NB4 (cell line): ENCODE measurements around the gene OR51M1.
"Not testable (repeated sequence)": the region's sequence is repeated elsewhere in the genome, so short reads cannot be mapped to it uniquely, and the experiment has no call there.

Experiments used
- DNase-seq: peaks from one replicate; pipeline ENCODE4 v3.0.0; 2010; ENCODE audit warnings: low read depth
- H3K4me3 ChIP-seq: one replicate; pipeline ENCODE4 v1.5.1; 2011; ENCODE audit warnings: mild to moderate bottlenecking, low read depth, low read length, moderate library complexity
- MYC ChIP-seq: IDR thresholded peaks from 2 replicates; pipeline ENCODE4 v1.6.1; 2011; ENCODE audit warnings: low read depth, low read length
- POLR2A ChIP-seq: IDR thresholded peaks from 2 replicates; pipeline ENCODE4 v1.6.1; 2011; ENCODE audit warnings: mild to moderate bottlenecking; ENCODE audit not compliant: insufficient read length; ENCODE audit errors: extremely low read depth
- TF ChIP-seq, protein P1 (sequence below): IDR thresholded peaks from 2 replicates; pipeline ENCODE4 v1.6.1; 2011; ENCODE audit warnings: low read depth, low read length
- TF ChIP-seq, protein P2 (sequence below): IDR thresholded peaks from one replicate; pipeline ENCODE4 v1.5.1; 2012; ENCODE audit warnings: low read depth, low read length

OR51M1 gene

DNA sequence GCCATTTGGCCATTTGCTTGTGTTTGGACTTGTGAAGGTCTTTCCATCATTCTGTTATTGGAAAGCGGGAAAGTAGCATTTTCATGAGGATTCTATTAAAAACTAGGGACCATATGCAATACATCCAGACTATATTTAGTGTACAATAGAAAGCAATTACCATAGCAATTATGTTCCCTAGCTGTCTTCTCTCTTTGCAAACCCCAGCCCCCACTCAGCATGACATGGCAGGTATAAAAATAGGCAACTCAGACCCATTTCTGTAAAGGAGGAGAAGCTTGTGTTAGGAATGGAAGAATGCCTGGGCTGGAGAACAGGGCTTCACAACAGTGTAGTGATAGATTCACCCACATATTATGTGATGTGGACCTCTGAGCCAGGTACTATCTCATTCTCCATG is 19.9 kb upstream of the OR51M1 start:
- TF ChIP-seq, protein P1, sequence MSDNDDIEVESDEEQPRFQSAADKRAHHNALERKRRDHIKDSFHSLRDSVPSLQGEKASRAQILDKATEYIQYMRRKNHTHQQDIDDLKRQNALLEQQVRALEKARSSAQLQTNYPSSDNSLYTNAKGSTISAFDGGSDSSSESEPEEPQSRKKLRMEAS, result no peak
- TF ChIP-seq, protein P2, sequence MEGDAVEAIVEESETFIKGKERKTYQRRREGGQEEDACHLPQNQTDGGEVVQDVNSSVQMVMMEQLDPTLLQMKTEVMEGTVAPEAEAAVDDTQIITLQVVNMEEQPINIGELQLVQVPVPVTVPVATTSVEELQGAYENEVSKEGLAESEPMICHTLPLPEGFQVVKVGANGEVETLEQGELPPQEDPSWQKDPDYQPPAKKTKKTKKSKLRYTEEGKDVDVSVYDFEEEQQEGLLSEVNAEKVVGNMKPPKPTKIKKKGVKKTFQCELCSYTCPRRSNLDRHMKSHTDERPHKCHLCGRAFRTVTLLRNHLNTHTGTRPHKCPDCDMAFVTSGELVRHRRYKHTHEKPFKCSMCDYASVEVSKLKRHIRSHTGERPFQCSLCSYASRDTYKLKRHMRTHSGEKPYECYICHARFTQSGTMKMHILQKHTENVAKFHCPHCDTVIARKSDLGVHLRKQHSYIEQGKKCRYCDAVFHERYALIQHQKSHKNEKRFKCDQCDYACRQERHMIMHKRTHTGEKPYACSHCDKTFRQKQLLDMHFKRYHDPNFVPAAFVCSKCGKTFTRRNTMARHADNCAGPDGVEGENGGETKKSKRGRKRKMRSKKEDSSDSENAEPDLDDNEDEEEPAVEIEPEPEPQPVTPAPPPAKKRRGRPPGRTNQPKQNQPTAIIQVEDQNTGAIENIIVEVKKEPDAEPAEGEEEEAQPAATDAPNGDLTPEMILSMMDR, result no peak
- TF ChIP-seq POLR2A, result no peak
- TF ChIP-seq MYC, result no peak
- H3K4me3 ChIP-seq, result no peak overlapping the region
- DNase-seq, result no peak

DNA sequence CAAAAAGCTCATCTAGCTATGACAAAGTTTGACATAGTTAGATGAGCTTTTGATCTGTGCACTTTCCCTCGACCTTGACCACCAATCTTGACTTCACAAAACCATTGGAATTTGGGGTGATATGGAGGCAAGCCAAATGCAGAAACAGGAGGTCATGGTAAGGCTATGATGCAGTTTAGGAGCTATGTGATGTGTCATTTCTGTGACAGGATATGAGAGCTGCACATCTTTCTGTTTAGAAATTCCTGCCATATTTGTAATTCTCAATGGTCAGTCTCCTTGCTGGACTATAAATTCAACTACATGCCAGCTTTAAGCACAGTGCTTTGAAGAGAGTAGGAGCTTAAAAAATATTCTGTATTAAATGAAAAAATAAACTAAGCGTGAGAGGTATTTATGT is 19.4 kb upstream of the OR51M1 start:
- no peak for DNase-seq
- no peak overlapping the region for H3K4me3 ChIP-seq
- TF ChIP-seq, protein P1, result no peak
- TF ChIP-seq, protein P2, result no peak
- TF ChIP-seq POLR2A (no peak), MYC (no peak)

DNA sequence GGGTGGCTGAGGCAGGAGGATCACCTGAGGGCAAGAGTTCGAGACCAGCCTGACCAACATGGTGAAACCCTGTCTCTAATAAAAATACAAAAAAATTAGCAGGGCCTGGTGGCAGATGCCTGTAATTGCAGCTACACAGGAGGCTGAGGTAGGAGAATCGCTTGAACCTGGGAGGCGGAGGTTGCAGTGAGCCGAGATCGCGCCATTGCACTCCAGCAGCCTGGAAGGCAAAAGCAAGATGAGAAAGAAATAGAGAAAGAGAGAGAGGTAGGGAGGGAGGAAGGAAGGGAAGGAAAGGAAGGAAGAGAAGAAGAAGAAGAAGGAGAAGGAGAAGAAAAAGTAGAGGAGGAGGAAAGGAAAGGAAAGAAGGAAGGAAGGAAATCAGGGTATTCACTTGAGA is 17.2 kb upstream of the OR51M1 start:
- not testable (repeated sequence) for DNase-seq, H3K4me3 ChIP-seq

DNA sequence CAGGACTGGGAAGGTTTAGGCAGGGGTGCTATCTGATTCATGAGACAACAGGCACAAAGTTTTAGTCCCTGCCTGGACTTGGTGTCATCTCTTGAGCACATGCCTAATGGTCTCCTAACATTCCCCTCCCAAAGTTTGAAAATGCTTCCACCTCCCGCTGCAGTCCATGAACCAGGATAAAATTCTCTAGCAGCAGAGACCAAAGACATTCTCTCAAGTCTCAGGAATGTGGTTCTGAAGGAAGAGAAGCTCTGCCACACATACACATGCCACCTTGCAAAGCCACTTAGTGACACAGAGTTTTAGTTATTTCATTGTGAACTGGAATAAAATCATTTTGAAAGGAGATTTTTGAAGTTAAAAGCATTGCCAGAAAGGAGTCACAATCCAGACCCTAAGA is 16.8 kb upstream of the OR51M1 start:
- TF ChIP-seq, protein P2, result no peak
- TF ChIP-seq POLR2A, result no peak
- TF ChIP-seq, protein P1, result no peak
- no peak for TF ChIP-seq MYC
- H3K4me3 ChIP-seq, result no peak overlapping the region
- no peak for DNase-seq

DNA sequence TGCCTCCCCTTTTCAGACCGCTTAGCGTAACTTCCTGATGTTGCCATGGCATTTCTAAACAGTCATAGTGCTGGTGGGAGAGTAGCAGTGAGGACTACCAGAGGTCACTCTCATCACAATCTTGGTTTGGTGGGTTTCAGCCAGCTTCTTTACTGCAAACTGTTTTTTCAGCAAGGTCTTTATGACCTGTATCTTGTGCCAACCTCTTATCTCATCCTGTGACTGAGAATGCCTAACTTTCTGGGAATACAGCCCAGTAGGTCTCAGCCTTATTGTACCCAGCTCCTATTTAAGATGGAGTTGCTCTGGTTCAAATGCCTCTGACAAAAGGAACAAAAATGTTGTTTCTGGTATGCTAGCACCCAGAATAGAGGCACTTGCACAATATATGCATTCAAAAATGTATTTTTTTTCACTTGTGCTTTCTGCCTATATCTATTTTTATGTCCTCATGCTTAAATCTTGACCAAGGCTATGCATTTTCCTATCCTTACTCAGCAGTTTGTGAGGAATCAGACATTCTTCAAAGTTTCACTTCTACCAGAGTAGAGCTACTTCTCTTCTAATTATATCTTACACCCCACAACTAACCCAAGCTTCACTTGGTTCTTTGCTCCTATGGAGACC is 16.1 kb upstream of the OR51M1 start:
- DNase-seq, result no peak
- H3K4me3 ChIP-seq, result no peak overlapping the region
- no peak for TF ChIP-seq MYC
- TF ChIP-seq POLR2A, result no peak
- TF ChIP-seq, protein P2, result no peak
- TF ChIP-seq, protein P1, result no peak

DNA sequence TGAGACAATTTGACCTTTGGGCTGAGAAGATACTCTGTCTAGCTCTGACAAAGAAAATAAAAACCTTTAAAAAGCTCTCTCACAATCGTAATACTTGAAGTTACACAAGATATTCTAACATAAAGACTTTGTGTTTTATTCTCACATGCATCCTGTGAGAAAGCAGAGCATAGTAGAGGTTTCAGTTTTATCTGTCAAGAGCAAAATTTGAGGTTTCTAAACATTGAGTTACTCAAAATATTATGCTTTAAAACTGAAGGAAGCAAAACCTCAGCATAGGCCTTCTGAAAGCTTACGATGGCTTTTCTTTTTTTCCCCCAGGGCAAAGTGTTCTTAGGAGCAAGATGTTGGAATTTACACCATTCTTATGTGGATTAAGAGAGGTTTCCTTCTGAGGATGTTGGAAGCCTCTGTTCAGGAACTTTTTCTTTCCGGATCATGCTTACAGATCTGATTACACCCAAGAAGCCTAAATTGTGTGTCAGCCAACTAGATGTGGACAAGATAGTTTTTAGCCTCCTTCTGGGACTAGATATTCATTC is 15.0 kb upstream of the OR51M1 start:
- no peak for DNase-seq
- no peak overlapping the region for H3K4me3 ChIP-seq
- TF ChIP-seq, protein P1, result no peak
- TF ChIP-seq POLR2A, result no peak
- TF ChIP-seq, protein P2, result no peak
